ENCODE measurements around the gene FNDC3B. TPM values are rescaled to one million over a fixed set of nuclear protein-coding genes. Genes with fewer than 3 reads are reported as not detected.

FNDC3B gene
- total and polyA plus RNA-seq, 2 donors from 2014 or later = 11.8 to 185 TPM

- Histone ChIP-seq H3K27ac (ENCODE audit: low read depth in 2 of 2, low read length in 2 of 2) (no peak overlapping the region), H3K36me3 (ENCODE audit: control insufficient read depth in 2 of 3, insufficient read depth in 3 of 3, low read length in 3 of 3) (peaks cover 0 to 5% (median 0%) of the 10 kb centered on the region in 3 donors), H3K4me3 (ENCODE audit: low read length in 3 of 3) (no peak overlapping the region), H3K27me3 (ENCODE audit: control insufficient read depth, insufficient read depth, low read length) (no peaks in the 10 kb centered on the region), H3K9me3 (ENCODE audit: control insufficient read depth in 2 of 3, insufficient read depth in 1 of 3, low read length in 3 of 3) (no peaks in the 10 kb centered on the region), H3K9ac (ENCODE audit: low read length in 3 of 3) (no peak overlapping the region), H3K4me1 (ENCODE audit: control insufficient read depth in 2 of 3, insufficient read depth in 2 of 3, low read depth in 1 of 3, low read length in 3 of 3) (peaks cover 0 to 2% (median 0%) of the 10 kb centered on the region in 3 donors)
- intact Hi-C loops (cut with DNase I) = no loop called here
- FAIRE-seq (no peak), DNase-seq (no peak)
- no peak for TF ChIP-seq CTCF (IDR thresholded peaks at IDR 0.05; ENCODE audit: borderline replicate concordance, extremely low read depth, insufficient read depth)
Observed at GRCh38 chr3:172274906-172275305, 235.5 kb downstream of the FNDC3B start.

DNA sequence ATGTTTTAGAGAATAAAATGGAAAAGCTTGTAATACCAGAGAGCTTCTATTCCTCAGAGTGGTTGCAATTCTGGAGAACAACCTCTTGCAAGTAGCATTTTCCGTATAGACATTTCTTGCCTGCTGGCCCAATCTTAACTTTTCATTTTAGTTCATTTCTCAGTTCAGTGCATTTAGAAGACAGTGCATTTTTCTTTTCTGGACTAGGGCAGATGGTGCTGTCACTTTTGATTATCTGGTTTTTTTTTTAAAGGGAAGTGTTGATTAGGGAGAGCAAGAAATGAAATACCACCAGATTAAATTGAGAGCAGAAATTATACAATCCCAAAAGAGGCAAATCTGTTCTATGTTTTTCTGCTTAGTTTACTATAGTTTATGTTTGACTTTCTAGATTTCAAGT is 236.2 kb downstream of the FNDC3B start:
- TF ChIP-seq CTCF (IDR thresholded peaks at IDR 0.05; ENCODE audit: borderline replicate concordance, extremely low read depth, insufficient read depth) = no peak
- H3K4me1 ChIP-seq (ENCODE audit: control insufficient read depth in 2 of 3, insufficient read depth in 2 of 3, low read depth in 1 of 3, low read length in 3 of 3) = peaks cover 0 to 2% (median 0%) of the 10 kb centered on the region in 3 donors
- intact Hi-C loops (cut with DNase I) = no loop called here

GRCh38 chr3:172276103-172276502 is 236.7 kb downstream of the FNDC3B start:
- FAIRE-seq = no peak
- Histone ChIP-seq H3K27me3 (ENCODE audit: control insufficient read depth, insufficient read depth, low read length) (no peaks in the 10 kb centered on the region), H3K9me3 (ENCODE audit: control insufficient read depth in 2 of 3, insufficient read depth in 1 of 3, low read length in 3 of 3) (no peaks in the 10 kb centered on the region), H3K9ac (ENCODE audit: low read length in 3 of 3) (no peak overlapping the region), H3K4me3 (ENCODE audit: low read length in 3 of 3) (no peak overlapping the region), H3K36me3 (ENCODE audit: control insufficient read depth in 2 of 3, insufficient read depth in 3 of 3, low read length in 3 of 3) (peaks cover 0 to 4% (median 0%) of the 10 kb centered on the region in 3 donors), H3K27ac (ENCODE audit: low read depth in 2 of 2, low read length in 2 of 2) (no peak overlapping the region), H3K4me1 (ENCODE audit: control insufficient read depth in 2 of 3, insufficient read depth in 2 of 3, low read depth in 1 of 3, low read length in 3 of 3) (peaks cover 0 to 2% (median 0%) of the 10 kb centered on the region in 3 donors)
- intact Hi-C loops (cut with DNase I) = no loop called here
- no peak for DNase-seq
- no peak for TF ChIP-seq CTCF (IDR thresholded peaks at IDR 0.05; ENCODE audit: borderline replicate concordance, extremely low read depth, insufficient read depth)

More for the DNA sequence above, 236.2 kb downstream of the FNDC3B start:
- no peak overlapping the region for H3K9ac ChIP-seq (ENCODE audit: low read length in 3 of 3)
- peaks cover 0 to 4% (median 0%) of the 10 kb centered on the region in 3 donors for H3K36me3 ChIP-seq (ENCODE audit: control insufficient read depth in 2 of 3, insufficient read depth in 3 of 3, low read length in 3 of 3)
- no peak for FAIRE-seq
- no peak overlapping the region for H3K4me3 ChIP-seq (ENCODE audit: low read length in 3 of 3)
- H3K9me3 ChIP-seq (ENCODE audit: control insufficient read depth in 2 of 3, insufficient read depth in 1 of 3, low read length in 3 of 3) = no peaks in the 10 kb centered on the region
- H3K27me3 ChIP-seq (ENCODE audit: control insufficient read depth, insufficient read depth, low read length) = no peaks in the 10 kb centered on the region
- no peak overlapping the region for H3K27ac ChIP-seq (ENCODE audit: low read depth in 2 of 2, low read length in 2 of 2)
- no peak for DNase-seq

GRCh38 chr3:172277151-172277652 is 237.8 kb downstream of the FNDC3B start:
- Histone ChIP-seq H3K4me1 (ENCODE audit: control insufficient read depth in 2 of 3, insufficient read depth in 2 of 3, low read depth in 1 of 3, low read length in 3 of 3) (peaks cover 0 to 2% (median 0%) of the 10 kb centered on the region in 3 donors), H3K36me3 (ENCODE audit: control insufficient read depth in 2 of 3, insufficient read depth in 3 of 3, low read length in 3 of 3) (peaks cover 0 to 2% (median 0%) of the 10 kb centered on the region in 3 donors), H3K27me3 (ENCODE audit: control insufficient read depth, insufficient read depth, low read length) (no peaks in the 10 kb centered on the region), H3K9me3 (ENCODE audit: control insufficient read depth in 2 of 3, insufficient read depth in 1 of 3, low read length in 3 of 3) (no peaks in the 10 kb centered on the region), H3K9ac (ENCODE audit: low read length in 3 of 3) (no peak overlapping the region), H3K4me3 (ENCODE audit: low read length in 3 of 3) (no peak overlapping the region), H3K27ac (ENCODE audit: low read depth in 2 of 2, low read length in 2 of 2) (no peak overlapping the region)
- FAIRE-seq = no peak
- DNase-seq = no peak
- intact Hi-C loops (cut with DNase I) = no loop called here
- no peak for TF ChIP-seq CTCF (IDR thresholded peaks at IDR 0.05; ENCODE audit: borderline replicate concordance, extremely low read depth, insufficient read depth)
